Endothelial cell of umbilical vein (primary cell): ENCODE results near the gene SMARCD2. TPM values are rescaled to one million over a fixed set of nuclear protein-coding genes. Genes with fewer than 3 reads are reported as not detected.

Experiments
- BruUV-seq: library from RNA; stranded (reverse); fragments of 400-500 nt; replicated peaks from 2 replicates; lab custom pipeline; 2021; lab: Mats Ljungman, UMichigan
- CTCF ChIA-PET: fragments of 300-600, 350-600 bp; sonication (Branson Sonifier 250); formaldehyde crosslinking; loops from one replicate; lab custom pipeline; 2021; ENCODE audit warnings: antibody characterized with exemption, inconsistent platforms; lab: Charles Lee
- POLR2A ChIA-PET: fragments of 300-600, 350-600 bp; sonication (Branson Sonifier 250); formaldehyde crosslinking; loops from one replicate; lab custom pipeline; 2021; ENCODE audit warnings: antibody characterized with exemption, inconsistent platforms; lab: Charles Lee
- DNase-seq: peaks from one replicate; pipeline ENCODE4 v3.0.0-alpha.2; 2011; ENCODE audit warnings: low read depth, low spot score
- FAIRE-seq: peaks from 2 replicates; lab custom pipeline; 2011; peaks lifted over from hg19 to GRCh38; lab: Jason Lieb, UNC
- H2AFZ ChIP-seq: 2 replicates; pipeline ENCODE4 v1.6.0; 2012; ENCODE audit warnings: low read depth, low read length, control low read depth, inconsistent platforms
- H3K27ac ChIP-seq: 2 replicates; pipeline ENCODE4 v1.5.1; 2011; ENCODE audit warnings: low read depth, mild to moderate bottlenecking, control low read depth, low read length, moderate library complexity; ENCODE audit not compliant: insufficient read depth
- H3K27me3 ChIP-seq, 2 experiments: 2 replicates each; pipeline versions ENCODE4 v1.6.0 to v1.6.1; 2011; ENCODE audit warnings: low read length in 2 of 2, mixed read lengths in 1 of 2; ENCODE audit not compliant: control insufficient read depth in 2 of 2, insufficient read depth in 2 of 2
- H3K36me3 ChIP-seq, 2 experiments: 2 replicates in 1 of 2; 3 replicates in 1 of 2; pipeline ENCODE4 v1.5.1; 2011; ENCODE audit warnings: low read length in 2 of 2, mild to moderate bottlenecking in 1 of 2, moderate library complexity in 1 of 2; ENCODE audit not compliant: control insufficient read depth in 2 of 2, insufficient read depth in 2 of 2; ENCODE audit errors: extremely low read depth in 1 of 2
- H3K4me1 ChIP-seq: 3 replicates; pipeline ENCODE4 v1.5.1; 2011; ENCODE audit warnings: mild to moderate bottlenecking, low read length; ENCODE audit not compliant: control insufficient read depth, insufficient read depth; ENCODE audit errors: extremely low read depth
- H3K4me2 ChIP-seq: 2 replicates; pipeline ENCODE4 v1.6.1; 2011; ENCODE audit warnings: low read length, control low read depth, mixed read lengths; ENCODE audit not compliant: insufficient read depth
- H3K4me3 ChIP-seq, 3 experiments: fragments of 200-600 bp in 1 of 3; sonication (generic), shearing (Covaris generic) in 1 of 3; replicated peaks in 1 of 3; 2 replicates each; pipeline ENCODE4 v1.5.1; 2011 to 2016; ENCODE audit warnings: control low read depth in 3 of 3, low read length in 3 of 3, mild to moderate bottlenecking in 2 of 3, inconsistent platforms in 1 of 3, low read depth in 1 of 3, moderate library complexity in 1 of 3; ENCODE audit not compliant: insufficient read depth in 1 of 3
- H3K79me2 ChIP-seq: 2 replicates; pipeline ENCODE4 v1.6.0; 2012; ENCODE audit warnings: low read length, inconsistent platforms; ENCODE audit not compliant: control insufficient read depth, insufficient read depth
- H3K9ac ChIP-seq: replicated peaks from 2 replicates; pipeline ENCODE3; 2011; ENCODE audit warnings: low read length, control low read depth; ENCODE audit not compliant: insufficient read depth; ENCODE audit errors: extremely low read depth
- H3K9me1 ChIP-seq: replicated peaks from 3 replicates; pipeline ENCODE4 v1.6.0; 2011; ENCODE audit warnings: mild to moderate bottlenecking, low read length; ENCODE audit not compliant: control insufficient read depth, insufficient read depth; ENCODE audit errors: extremely low read depth
- H3K9me3 ChIP-seq: replicated peaks from 2 replicates; pipeline ENCODE4 v1.5.1; 2012; ENCODE audit warnings: low read length, inconsistent platforms; ENCODE audit not compliant: control insufficient read depth, insufficient read depth
- H4K20me1 ChIP-seq: replicated peaks from 2 replicates; pipeline ENCODE3; 2011; ENCODE audit warnings: mild to moderate bottlenecking, low read length; ENCODE audit not compliant: control insufficient read depth, insufficient read depth; ENCODE audit errors: extremely low read depth
- EZH2 ChIP-seq: IDR thresholded peaks from 2 replicates; pipeline ENCODE4 v1.6.1; 2012; ENCODE audit warnings: borderline replicate concordance, low read depth, mild to moderate bottlenecking, moderate library complexity, low read length, inconsistent platforms; ENCODE audit not compliant: severe bottlenecking
- FOS ChIP-seq: IDR thresholded peaks from 2 replicates; pipeline ENCODE4 v1.6.1; 2011; ENCODE audit warnings: mild to moderate bottlenecking, low read length, moderate library complexity, borderline replicate concordance; ENCODE audit not compliant: insufficient read depth
- GATA2 ChIP-seq: IDR thresholded peaks from 2 replicates; pipeline ENCODE4 v1.7.0; 2011; ENCODE audit warnings: low read depth, mild to moderate bottlenecking, moderate library complexity, mixed read lengths, low read length; ENCODE audit not compliant: insufficient read length, insufficient read depth
- JUN ChIP-seq: IDR thresholded peaks from 2 replicates; pipeline ENCODE4 v1.6.1; 2011; ENCODE audit warnings: borderline replicate concordance, low read depth; ENCODE audit not compliant: insufficient read length, insufficient read depth
- MYC ChIP-seq: IDR thresholded peaks from one replicate; pipeline ENCODE4 v1.6.1; 2011; ENCODE audit warnings: mild to moderate bottlenecking, low read depth, low read length
- POLR2A ChIP-seq: IDR thresholded peaks from 2 replicates; pipeline ENCODE4 v1.6.1; 2012; ENCODE audit warnings: low read depth, mild to moderate bottlenecking, control low read depth, low read length
- POLR2AphosphoS5 ChIP-seq: IDR thresholded peaks from 2 replicates; pipeline ENCODE4 v1.6.1; 2012; ENCODE audit warnings: low read depth, mild to moderate bottlenecking, control low read depth, low read length, moderate library complexity; ENCODE audit not compliant: insufficient read depth
- dilution Hi-C: fragments of 300-500 bp; cut with MboI; formaldehyde crosslinking; loops from one replicate; pipeline ENCODE4 v1.15.0; 2019; ENCODE audit warnings: low sequenced_read_pairs; ENCODE audit not compliant: extremely low pct_ligation_motif_present
- intact Hi-C: fragments of 100-400 bp; cut with micrococcal nuclease; formaldehyde crosslinking; loops from one replicate; pipeline ENCODE4 v1.10.0; 2022
- polyA plus RNA-seq, 4 experiments: library from polyadenylated mRNA; depleted of rRNA in 3 of 4; stranded (reverse) in 3 of 4; unstranded in 1 of 4; fragments of >200 nt; gene quantifications; 2 replicates each; pipeline versions ENCODE4 v1.2.1 to v1.2.3, GENCODE V29; 2011 to 2012; ENCODE audit warnings: missing spikeins in 1 of 4
- total RNA-seq: library from RNA; stranded (reverse); gene quantifications from 2 replicates; pipeline ENCODE4 v1.2.3, GENCODE V29; 2021
- TF ChIP-seq, protein P1 (sequence below): IDR thresholded peaks from 2 replicates; pipeline ENCODE4 v1.6.1; 2011; ENCODE audit not compliant: insufficient read depth, insufficient read length
- TF ChIP-seq, protein P2 (sequence below), 2 donors: IDR thresholded peaks; 1 replicate in 1 of 2; 2 replicates in 1 of 2; pipeline ENCODE4 v1.5.1; 2011; ENCODE audit warnings: low read length in 2 of 2, mild to moderate bottlenecking in 2 of 2, moderate library complexity in 2 of 2, control low read depth in 1 of 2, inconsistent platforms in 1 of 2, low read depth in 1 of 2; ENCODE audit not compliant: insufficient read depth in 1 of 2; ENCODE audit errors: extremely low read depth in 1 of 2

SMARCD2 gene
- total and polyA plus RNA-seq, 2 donors (not counting 3 experiments of a cell fraction or from before 2014, with no cell fraction given) = 51.2 to 55.7 TPM

DNA sequence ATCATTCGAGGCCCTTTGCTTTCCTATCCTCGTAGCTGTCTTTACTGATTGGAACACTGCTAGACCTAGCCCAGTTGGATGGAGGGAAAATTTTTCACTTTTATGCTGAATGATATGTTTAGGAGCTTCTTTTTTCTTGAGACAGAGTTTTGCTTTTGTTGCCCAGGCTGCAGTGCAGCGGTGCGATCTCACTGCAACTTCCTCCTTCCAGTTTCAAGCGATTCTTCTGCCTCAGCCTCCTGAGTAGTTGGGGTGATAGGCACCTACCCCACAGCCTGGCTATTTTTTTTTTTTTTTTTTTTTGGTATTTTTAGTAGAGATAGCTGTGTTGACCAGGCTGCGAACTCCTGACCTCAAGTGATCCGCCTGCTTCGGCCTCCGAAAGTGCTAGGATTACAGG is 32.5 kb downstream of the SMARCD2 start:
- H3K4me1 ChIP-seq = no peaks in the 10 kb centered on the region
- dilution Hi-C loops (no loop called here), intact Hi-C loops (no loop called here)
- H3K79me2 ChIP-seq = no peaks in the 10 kb centered on the region
- H3K9me1 ChIP-seq = no peaks in the 10 kb centered on the region
- H3K36me3 ChIP-seq = peaks cover 36 to 45% of the 10 kb centered on the region in 2 experiments
- H3K9me3 ChIP-seq = no peaks in the 10 kb centered on the region
- no peaks in the 10 kb centered on the region for H3K27me3 ChIP-seq
- no peaks in the 10 kb centered on the region for H4K20me1 ChIP-seq
- H3K4me2 ChIP-seq = no peak overlapping the region
- DNase-seq = no peak
- H3K4me3 ChIP-seq = no peak overlapping the region
- no peak for FAIRE-seq
- no peak overlapping the region for H2AFZ ChIP-seq
- BruUV-seq = no TSS peak
- no peak for TF ChIP-seq MYC
- H3K9ac ChIP-seq = no peak overlapping the region
- no peak overlapping the region for H3K27ac ChIP-seq
- POLR2A ChIA-PET = interaction anchor here (0.7 kb wide), 1 partner anchor 282 kb away, joined by 11 read pairs; no protein-coding TSS in a partner anchor
- CTCF ChIA-PET = interaction anchor here (0.9 kb wide), 1 partner anchor 47 kb away, joined by 3 read pairs; no protein-coding TSS in a partner anchor

DNA sequence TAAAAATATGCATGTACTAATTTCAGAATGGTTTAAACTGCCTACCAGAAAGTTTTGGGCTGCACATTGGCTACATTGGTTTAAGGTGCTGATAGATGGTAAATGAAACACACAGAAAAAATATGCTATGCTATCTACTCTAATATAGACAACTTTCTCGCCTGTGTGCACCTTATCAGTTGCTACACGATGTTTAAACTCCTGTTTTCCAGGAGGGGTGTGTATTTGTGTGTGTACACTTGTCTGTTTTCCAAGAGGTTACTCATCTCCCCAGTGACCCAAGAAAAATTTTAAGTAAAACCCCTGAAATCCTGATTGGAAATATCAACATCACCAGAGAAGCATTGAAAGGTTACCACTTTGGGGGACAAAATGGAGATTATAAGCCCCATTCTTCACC is 36.9 kb downstream of the SMARCD2 start:
- FAIRE-seq (no peak), DNase-seq (no peak)
- H3K9me1 ChIP-seq = no peaks in the 10 kb centered on the region
- TF ChIP-seq JUN (no peak), POLR2A (no peak), POLR2AphosphoS5 (no peak), MYC (no peak), EZH2 (no peak), GATA2 (no peak), FOS (no peak)
- TF ChIP-seq, protein P1, sequence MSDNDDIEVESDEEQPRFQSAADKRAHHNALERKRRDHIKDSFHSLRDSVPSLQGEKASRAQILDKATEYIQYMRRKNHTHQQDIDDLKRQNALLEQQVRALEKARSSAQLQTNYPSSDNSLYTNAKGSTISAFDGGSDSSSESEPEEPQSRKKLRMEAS = no peak
- TF ChIP-seq, protein P2, sequence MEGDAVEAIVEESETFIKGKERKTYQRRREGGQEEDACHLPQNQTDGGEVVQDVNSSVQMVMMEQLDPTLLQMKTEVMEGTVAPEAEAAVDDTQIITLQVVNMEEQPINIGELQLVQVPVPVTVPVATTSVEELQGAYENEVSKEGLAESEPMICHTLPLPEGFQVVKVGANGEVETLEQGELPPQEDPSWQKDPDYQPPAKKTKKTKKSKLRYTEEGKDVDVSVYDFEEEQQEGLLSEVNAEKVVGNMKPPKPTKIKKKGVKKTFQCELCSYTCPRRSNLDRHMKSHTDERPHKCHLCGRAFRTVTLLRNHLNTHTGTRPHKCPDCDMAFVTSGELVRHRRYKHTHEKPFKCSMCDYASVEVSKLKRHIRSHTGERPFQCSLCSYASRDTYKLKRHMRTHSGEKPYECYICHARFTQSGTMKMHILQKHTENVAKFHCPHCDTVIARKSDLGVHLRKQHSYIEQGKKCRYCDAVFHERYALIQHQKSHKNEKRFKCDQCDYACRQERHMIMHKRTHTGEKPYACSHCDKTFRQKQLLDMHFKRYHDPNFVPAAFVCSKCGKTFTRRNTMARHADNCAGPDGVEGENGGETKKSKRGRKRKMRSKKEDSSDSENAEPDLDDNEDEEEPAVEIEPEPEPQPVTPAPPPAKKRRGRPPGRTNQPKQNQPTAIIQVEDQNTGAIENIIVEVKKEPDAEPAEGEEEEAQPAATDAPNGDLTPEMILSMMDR (IDR thresholded peaks at IDR 0.05; ENCODE audit: extremely low read depth in 1 of 2, insufficient read depth in 1 of 2, low read depth in 1 of 2, low read length in 2 of 2) = no peak
- CTCF ChIA-PET = no interaction called here
- H3K9ac ChIP-seq = no peak overlapping the region
- H3K27me3 ChIP-seq = no peaks in the 10 kb centered on the region
- H3K27ac ChIP-seq = no peak overlapping the region
- POLR2A ChIA-PET = no interaction called here
- H3K4me3 ChIP-seq = no peak overlapping the region
- no peaks in the 10 kb centered on the region for H3K4me1 ChIP-seq
- H3K79me2 ChIP-seq = peaks cover 2% of the 10 kb centered on the region
- H4K20me1 ChIP-seq = no peaks in the 10 kb centered on the region
- peaks cover 26 to 35% of the 10 kb centered on the region in 2 experiments for H3K36me3 ChIP-seq
- no peak overlapping the region for H3K4me2 ChIP-seq
- dilution Hi-C loops (no loop called here), intact Hi-C loops (no loop called here)
- no peaks in the 10 kb centered on the region for H3K9me3 ChIP-seq
- H2AFZ ChIP-seq = no peak overlapping the region
- no TSS peak for BruUV-seq
